Glutamatergic neuron (in vitro differentiated cells): Measurements from ENCODE around the gene KCNH1. TPM values are rescaled to one million over a fixed set of nuclear protein-coding genes. Genes with fewer than 3 reads are reported as not detected.

Experiments used
- DNase-seq: peaks from one replicate; pipeline ENCODE4 v3.0.0; 2022
- H3K27ac Mint-ChIP-seq: one replicate; pipeline ENCODE4 v1.8.0; 2020; ENCODE audit warnings: mild to moderate bottlenecking, mixed read lengths, inconsistent platforms; ENCODE audit not compliant: unreplicated experiment
- H3K27me3 Mint-ChIP-seq: one replicate; pipeline ENCODE4 v1.8.0; 2020; ENCODE audit warnings: mild to moderate bottlenecking, moderate library complexity, mixed read lengths, inconsistent platforms; ENCODE audit not compliant: unreplicated experiment
- H3K36me3 Mint-ChIP-seq: one replicate; pipeline ENCODE4 v1.8.0; 2020; ENCODE audit warnings: mild to moderate bottlenecking, mixed read lengths, inconsistent platforms; ENCODE audit not compliant: unreplicated experiment
- H3K4me1 Mint-ChIP-seq: one replicate; pipeline ENCODE4 v1.8.0; 2020; ENCODE audit warnings: mild to moderate bottlenecking, low read depth, mixed read lengths, inconsistent platforms; ENCODE audit not compliant: unreplicated experiment
- H3K4me3 Mint-ChIP-seq: one replicate; pipeline ENCODE4 v1.8.0; 2020; ENCODE audit warnings: mild to moderate bottlenecking, mixed read lengths, inconsistent platforms; ENCODE audit not compliant: unreplicated experiment
- H3K9me3 Mint-ChIP-seq: one replicate; pipeline ENCODE4 v1.8.0; 2020; ENCODE audit warnings: mild to moderate bottlenecking, moderate library complexity, mixed read lengths, inconsistent platforms; ENCODE audit not compliant: unreplicated experiment
- total RNA-seq: library from RNA; stranded (reverse); fragmentation: NEBNext Ultra II Directional; extraction: Animal tissue kit (Norgen Biotek cat#: 25700); gene quantifications from one replicate; pipeline ENCODE4 v1.2.1, GENCODE V29; 2021; ENCODE audit not compliant: unreplicated experiment
- TF ChIP-seq, protein P1 (sequence below): fragments of 200-600 bp; sonication (generic); IDR thresholded peaks from one replicate; pipeline ENCODE4 v1.5.0; 2021; ENCODE audit not compliant: partially characterized antibody, unreplicated experiment

KCNH1 gene
- total RNA-seq, 1 donor from 2014 or later = 7.8 TPM

DNA sequence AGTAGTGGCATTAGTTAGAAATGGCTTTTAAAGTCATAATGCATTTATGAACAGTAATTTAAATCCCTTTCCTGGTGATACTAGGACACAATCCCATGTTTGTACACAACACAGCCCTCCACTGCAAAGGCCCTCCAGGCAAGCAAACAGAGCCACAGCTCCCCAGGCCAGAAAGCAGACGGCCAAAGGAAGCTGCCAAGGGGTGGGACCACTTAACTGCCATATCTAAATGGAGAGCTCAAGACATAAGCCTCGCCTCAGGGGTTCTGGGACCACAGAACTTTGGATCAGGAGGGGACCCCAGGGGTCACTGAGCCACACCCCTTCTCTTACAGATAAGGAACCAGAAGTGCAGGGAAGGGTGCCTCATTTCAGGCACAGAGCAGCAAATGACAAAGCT, 189.7 kb downstream of the KCNH1 start:
- Mint-ChIP-seq H3K27me3 (no peaks in the 10 kb centered on the region), H3K4me3 (no peak overlapping the region), H3K27ac (peak overlapping the region; percentile 65), H3K36me3 (no peaks in the 10 kb centered on the region), H3K4me1 (peaks cover 23% of the 10 kb centered on the region), H3K9me3 (peaks cover 2% of the 10 kb centered on the region)
- peak; percentile 38 for DNase-seq
- TF ChIP-seq, protein P1, sequence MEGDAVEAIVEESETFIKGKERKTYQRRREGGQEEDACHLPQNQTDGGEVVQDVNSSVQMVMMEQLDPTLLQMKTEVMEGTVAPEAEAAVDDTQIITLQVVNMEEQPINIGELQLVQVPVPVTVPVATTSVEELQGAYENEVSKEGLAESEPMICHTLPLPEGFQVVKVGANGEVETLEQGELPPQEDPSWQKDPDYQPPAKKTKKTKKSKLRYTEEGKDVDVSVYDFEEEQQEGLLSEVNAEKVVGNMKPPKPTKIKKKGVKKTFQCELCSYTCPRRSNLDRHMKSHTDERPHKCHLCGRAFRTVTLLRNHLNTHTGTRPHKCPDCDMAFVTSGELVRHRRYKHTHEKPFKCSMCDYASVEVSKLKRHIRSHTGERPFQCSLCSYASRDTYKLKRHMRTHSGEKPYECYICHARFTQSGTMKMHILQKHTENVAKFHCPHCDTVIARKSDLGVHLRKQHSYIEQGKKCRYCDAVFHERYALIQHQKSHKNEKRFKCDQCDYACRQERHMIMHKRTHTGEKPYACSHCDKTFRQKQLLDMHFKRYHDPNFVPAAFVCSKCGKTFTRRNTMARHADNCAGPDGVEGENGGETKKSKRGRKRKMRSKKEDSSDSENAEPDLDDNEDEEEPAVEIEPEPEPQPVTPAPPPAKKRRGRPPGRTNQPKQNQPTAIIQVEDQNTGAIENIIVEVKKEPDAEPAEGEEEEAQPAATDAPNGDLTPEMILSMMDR = no peak

DNA sequence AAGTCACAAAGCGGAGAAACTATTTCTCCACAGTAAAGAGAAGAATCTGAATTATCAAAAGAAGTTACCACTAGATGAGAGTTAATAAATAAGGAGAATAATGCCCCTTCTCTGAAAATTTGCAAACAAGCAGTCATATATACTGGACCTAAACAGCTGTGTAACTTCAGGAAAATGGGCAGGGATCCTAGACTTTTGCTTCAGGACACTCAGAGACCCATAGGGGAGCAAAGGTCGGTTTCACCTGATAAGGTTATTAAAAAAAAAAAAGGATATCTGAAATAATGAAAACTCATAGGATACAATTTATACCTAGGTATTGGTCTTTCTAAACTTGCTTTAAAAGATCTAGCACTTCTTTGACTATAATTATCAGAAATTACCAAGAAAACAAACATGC, 191.4 kb downstream of the KCNH1 start:
- DNase-seq = no peak
- H3K4me3 Mint-ChIP-seq = no peak overlapping the region
- no peaks in the 10 kb centered on the region for H3K36me3 Mint-ChIP-seq
- H3K9me3 Mint-ChIP-seq = peaks cover 2% of the 10 kb centered on the region
- no peak overlapping the region for H3K27ac Mint-ChIP-seq
- TF ChIP-seq, protein P1 = no peak
- H3K4me1 Mint-ChIP-seq = peaks cover 20% of the 10 kb centered on the region
- H3K27me3 Mint-ChIP-seq = no peaks in the 10 kb centered on the region

DNA sequence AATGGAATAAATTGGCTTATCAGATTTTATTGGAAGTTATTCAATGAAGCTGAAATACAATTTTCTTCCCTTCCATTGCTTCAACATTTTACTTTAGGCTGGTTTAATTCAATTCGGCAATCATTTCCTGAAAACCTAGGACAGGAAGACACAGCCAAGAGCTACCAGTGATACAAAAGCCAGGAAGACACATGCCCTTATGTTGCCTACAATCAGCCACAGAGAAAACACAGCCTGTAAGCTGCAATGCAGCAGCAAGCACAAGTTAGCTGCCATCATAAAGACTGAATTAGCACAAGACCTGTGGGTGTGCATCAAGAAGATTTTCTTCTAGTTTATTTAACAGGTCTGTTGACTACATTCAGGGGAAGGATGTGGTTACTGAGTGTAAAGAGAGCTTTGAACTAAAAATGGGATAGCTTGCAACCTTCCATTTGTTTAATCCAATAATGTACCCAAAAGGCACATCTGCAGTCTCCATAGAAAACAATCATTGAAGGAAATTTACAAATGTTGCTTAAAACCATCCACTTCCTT, 193.8 kb downstream of the KCNH1 start:
- TF ChIP-seq, protein P1 = no peak
- H3K4me1 Mint-ChIP-seq = peaks cover 16% of the 10 kb centered on the region
- H3K27me3 Mint-ChIP-seq = no peaks in the 10 kb centered on the region
- DNase-seq = no peak
- H3K36me3 Mint-ChIP-seq = no peaks in the 10 kb centered on the region
- H3K27ac Mint-ChIP-seq = peak overlapping the region; percentile 45
- no peak overlapping the region for H3K4me3 Mint-ChIP-seq
- H3K9me3 Mint-ChIP-seq = peaks cover 2% of the 10 kb centered on the region

DNA sequence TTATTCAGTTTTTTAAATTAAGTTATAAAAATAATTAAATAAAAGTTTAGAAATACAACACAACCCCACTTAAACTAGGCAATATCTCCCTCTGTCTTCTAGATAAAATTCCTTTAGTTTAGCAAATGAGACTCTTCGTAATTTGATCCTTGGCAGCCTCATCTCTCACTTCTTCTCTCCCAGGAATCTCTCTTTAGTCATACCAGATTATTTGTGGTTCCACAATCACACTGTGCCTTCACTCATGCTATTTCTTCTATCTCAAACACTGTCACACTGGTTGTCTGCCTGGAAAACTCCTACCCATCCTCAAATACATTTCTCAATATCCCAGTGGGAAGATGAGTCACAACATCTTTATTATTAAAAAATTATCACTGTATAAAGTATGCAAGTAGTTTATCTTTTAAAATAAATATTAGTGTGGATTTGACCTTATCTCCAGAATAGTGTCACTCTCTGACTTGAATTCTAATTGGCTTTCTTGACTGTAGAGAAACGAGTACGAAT, 195.5 kb downstream of the KCNH1 start:
- peaks cover 2% of the 10 kb centered on the region for H3K9me3 Mint-ChIP-seq
- no peaks in the 10 kb centered on the region for H3K36me3 Mint-ChIP-seq
- TF ChIP-seq, protein P1 = no peak
- no peak overlapping the region for H3K4me3 Mint-ChIP-seq
- no peak overlapping the region for H3K27ac Mint-ChIP-seq
- DNase-seq = no peak
- H3K4me1 Mint-ChIP-seq = peaks cover 6% of the 10 kb centered on the region
- H3K27me3 Mint-ChIP-seq = no peaks in the 10 kb centered on the region

DNA sequence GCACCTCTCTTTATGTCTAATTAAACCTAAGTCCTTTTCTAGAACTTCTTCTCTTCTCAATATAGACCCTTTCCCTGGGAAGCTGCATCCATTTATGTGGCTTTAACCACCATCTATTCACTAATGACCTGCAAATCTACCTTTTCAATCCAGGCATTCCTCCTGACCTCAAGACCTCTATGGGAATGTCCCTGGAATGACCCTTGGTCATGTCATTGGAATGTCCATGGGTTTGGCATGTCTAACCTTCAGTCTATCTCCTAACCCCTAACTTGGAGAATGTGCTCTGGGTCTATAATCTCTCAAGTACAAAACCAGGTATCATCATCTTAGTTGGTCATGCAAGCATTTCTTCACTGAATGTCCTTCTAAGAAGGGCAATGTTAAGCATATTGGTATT, 196.1 kb downstream of the KCNH1 start:
- peaks cover 6% of the 10 kb centered on the region for H3K4me1 Mint-ChIP-seq
- no peak overlapping the region for H3K4me3 Mint-ChIP-seq
- no peak for DNase-seq
- TF ChIP-seq, protein P1 = no peak
- H3K27ac Mint-ChIP-seq = no peak overlapping the region
- no peaks in the 10 kb centered on the region for H3K27me3 Mint-ChIP-seq
- H3K9me3 Mint-ChIP-seq = peaks cover 2% of the 10 kb centered on the region
- H3K36me3 Mint-ChIP-seq = no peaks in the 10 kb centered on the region
